NOMO-1 (cell line): ENCODE measurements around the gene IQGAP2.
"Not testable (repeated sequence)": the region's sequence is repeated elsewhere in the genome, so short reads cannot be mapped to it uniquely, and the experiment has no call there.

Experiments
- DNase-seq, 2 experiments: peaks; one replicate each; lab custom pipeline; 2025; ENCODE audit not compliant: unreplicated experiment in 2 of 2; lab: John Stamatoyannopoulos, UW

Gene IQGAP2

GRCh38 chr5:76592692-76593091 lies 189.6 kb downstream of the IQGAP2 start:
- no peak for DNase-seq

DNA sequence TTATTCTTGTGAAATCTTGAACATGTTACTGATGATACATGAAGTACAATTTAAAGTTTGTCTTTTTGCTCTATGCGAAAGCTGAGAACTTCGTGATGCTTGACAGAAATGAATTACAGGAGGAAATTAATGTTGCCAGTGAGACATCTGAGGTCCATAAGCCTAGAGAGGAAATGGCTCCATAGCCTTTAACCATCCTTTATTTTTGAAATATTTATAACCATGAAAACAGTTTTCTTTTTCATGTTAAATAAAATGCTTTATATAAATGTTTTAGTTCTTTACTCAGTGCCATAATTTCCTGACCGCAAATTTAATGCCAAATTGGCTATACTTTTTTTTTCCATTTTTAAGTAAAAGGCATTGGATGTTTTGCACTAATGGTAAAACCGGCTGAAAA lies 191.0 kb downstream of the IQGAP2 start:
- no peak for DNase-seq

DNA sequence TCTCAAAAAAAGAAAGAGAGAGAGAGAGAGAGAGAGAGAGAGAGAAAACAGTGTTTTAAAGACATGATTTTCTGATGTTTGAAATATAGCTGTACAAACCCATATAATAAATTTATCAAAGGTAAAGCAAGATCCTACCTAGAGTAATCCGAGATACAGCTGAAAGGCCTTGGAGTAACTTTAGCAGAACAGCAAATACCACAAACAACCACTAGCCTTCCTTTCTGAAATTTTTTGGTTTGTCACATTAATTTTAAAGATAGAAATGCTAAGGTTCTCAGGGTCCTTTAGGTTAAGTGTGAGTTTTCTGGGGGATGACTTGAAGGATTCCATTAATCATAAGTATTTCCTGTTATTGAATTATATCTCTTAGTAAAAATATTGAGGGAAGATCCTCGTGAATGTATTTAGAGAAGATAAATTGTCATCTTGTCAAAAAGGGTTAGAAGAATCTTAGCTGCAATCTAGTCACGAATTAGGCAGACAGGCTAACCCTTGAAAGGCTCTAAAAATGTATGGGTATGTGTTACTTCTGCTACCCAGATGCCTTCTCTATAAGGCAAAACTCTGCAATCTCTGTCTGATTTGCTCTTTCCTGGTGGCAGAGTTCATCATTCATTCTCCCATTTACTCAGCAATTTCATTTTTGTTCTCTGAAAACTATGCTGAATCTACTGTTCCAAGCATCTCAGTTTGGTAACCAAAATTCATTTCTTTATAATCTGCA lies 192.8 kb downstream of the IQGAP2 start:
- DNase-seq, result no peak

DNA sequence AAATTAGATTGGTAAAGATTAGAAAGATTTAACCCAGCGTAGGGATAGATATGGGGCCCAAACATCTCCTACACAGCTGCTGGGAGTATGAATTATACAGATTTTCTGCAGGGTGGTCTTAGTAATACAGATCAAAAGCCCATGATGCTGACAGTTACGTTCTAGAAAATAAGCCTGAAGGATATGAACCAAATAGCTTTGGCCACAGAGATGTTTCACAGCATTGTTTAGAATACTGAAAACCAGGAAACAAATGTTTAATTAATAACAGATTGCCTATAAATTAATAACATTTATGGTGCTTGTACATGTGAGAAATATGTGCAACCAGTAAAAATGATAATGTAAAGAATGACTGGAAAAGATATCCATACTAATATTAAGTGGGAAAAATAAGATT lies 195.4 kb downstream of the IQGAP2 start:
- no peak for DNase-seq

DNA sequence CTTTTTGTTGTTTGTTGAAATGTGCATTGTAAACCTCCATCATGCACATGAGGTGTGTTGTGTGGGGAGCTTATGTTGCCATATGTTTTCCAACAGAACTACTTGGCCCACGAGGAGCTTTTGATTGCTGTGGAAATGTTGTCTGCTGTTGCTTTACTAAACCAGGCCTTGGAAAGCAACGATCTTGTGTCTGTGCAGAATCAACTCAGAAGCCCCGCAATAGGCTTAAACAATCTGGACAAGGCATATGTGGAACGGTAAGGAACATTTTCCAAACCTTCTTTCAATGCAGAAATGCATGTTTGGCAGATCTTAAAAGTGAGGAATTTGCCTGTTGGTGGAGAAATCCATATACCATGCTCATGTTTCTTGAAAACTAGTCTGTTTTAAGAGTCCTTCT lies 197.6 kb downstream of the IQGAP2 start:
- no peak for DNase-seq

DNA sequence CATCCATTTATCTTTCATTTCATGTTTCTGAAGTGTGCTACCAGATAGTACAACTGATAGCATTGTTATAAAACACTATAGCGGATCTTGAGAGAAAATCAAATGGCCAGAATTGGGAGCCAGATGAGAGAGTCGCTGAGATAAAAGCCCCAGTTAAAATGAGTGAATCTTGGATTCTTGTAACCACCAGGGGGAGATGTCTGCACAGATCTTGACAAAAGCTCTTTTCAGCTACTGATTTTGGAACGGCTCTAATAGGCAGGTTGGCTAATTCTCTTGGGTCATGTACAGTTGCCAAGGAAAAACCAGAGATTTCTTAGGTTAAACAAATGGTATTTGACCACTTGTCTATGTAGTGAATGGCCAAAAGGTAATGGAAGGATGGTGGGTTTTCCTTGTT lies 198.4 kb downstream of the IQGAP2 start:
- DNase-seq, result peak; percentile 13 to 39

GRCh38 chr5:76602094-76602726 lies 199.1 kb downstream of the IQGAP2 start:
- DNase-seq, result no peak

GRCh38 chr5:76603991-76604390 lies 200.9 kb downstream of the IQGAP2 start:
- not testable (repeated sequence) for DNase-seq

DNA sequence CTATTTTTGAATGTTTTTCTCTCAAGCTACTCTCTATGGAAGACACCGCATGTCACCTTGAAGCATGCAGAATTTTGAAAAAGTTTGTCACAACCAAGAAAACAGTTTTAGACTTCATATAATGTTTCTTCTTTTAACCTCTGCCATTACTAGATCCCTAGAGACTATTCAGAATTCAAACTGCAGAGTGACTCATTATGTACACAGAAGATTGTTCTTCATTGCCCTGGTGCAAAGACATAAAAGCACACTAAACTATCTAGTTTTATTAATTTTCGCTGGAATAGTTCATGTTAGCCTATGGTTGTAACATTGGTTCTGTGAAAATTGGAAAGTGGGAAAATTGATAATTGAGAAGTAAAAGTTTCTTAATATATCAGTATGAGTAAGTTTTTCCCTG lies 201.8 kb downstream of the IQGAP2 start:
- no peak for DNase-seq

GRCh38 chr5:76606701-76607100 lies 203.6 kb downstream of the IQGAP2 start:
- DNase-seq, result no peak

DNA sequence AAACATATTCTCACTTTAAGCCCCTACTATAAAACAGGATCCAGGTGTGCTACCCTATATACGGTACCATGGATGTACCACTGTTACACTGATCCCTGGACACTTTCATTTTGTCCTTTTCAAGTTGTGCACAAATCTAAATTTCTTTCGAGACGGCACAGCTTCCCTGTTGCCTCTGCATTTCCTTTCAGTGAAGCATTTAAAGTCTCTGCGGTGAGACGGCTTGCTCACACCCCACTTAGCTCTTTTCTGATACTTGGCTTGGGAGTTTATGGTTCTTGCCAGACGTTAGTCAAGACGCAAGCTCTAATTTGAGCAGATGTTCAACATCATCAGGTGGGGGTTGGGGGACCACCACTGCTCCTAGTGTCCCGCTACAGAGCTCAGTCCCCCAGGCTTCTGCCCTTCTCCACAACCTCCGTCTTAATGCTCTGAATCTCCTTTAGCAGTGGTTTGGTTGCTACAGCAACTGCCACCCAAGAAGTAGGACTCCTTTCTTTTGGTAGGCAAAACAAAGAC lies 204.3 kb downstream of the IQGAP2 start:
- DNase-seq, result no peak

GRCh38 chr5:76608833-76609232 lies 205.7 kb downstream of the IQGAP2 start:
- peak in 1 of 2 experiments; percentile 45 for DNase-seq

GRCh38 chr5:76610196-76610595 lies 207.1 kb downstream of the IQGAP2 start:
- DNase-seq, result no peak

DNA sequence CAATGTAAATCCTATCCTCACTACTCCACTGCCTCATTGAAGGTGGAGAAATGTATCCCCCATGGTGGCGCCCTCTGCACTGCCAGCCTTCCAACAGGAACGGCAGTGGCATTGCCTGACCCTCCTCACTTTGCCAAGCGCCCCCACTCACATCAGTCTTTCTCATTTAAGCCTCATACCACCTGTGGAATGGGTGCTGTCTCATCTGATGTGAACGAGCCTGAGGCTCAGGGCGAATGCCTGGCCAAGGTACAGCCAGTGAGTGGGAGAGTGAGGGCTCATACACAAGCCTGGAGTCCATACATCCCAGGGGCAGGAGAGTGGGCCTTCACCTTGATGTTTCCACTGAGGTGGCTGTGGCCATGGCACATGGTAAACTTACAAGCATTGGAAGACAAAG lies 209.9 kb downstream of the IQGAP2 start:
- no peak for DNase-seq

DNA sequence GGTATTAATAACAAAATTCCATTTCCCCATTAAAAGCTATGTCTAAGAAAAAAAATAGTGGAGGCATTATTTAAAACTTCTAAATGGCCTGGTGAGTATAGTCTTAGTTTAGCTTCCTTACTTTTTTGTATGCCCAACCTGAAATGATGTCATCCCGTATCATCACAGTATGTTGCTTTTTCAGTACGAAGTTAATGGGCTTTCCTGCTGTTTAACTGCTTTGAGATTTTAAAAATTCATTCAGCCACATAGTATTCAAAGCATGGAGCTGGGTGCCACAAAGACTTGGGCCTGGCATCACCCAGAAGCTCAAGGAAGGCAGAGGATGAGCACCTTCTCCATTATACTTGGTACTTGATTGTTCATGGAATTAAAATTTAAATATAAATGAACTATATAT lies 212.7 kb downstream of the IQGAP2 start:
- DNase-seq, result no peak

DNA sequence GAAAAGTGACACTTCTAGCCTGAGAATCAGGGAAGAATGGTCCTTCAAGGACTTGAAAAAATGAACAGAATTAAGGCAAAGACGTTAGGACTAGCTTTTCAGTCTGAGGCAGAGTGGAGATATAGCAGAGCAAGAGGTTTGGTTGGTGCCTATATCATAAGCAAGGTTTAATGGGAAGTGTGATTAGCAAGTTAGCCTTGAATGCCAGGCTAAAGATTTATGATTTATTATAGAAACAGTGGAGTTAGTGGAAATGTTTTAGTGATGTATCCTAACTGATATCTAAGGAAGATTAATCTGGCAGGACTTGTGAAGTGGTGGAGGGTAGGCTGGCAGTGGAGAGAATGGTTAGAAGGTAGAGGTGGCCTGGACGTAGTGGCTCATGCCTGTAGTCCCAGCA lies 213.1 kb downstream of the IQGAP2 start:
- no peak for DNase-seq

DNA sequence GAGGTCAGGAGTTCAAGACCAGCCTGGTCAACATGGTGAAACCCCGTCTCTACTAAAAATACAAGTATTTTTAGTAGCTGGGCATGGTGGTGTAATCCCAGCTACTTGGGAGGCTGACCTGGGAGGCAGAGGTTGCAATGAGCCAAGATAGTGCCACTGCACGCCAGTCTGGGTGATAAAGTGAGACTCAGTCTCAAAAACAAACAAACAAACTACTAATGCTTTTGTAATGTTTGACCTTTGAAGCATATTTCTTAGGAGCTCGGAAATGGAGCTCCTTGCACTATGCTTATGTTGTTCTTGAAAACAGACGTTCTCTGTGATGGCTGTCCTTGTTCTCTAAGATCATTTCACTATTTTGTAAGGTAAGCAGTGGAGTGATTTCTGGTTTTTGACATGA lies 214.1 kb downstream of the IQGAP2 start:
- no peak for DNase-seq

GRCh38 chr5:76617675-76618074 lies 214.6 kb downstream of the IQGAP2 start:
- DNase-seq, result no peak

DNA sequence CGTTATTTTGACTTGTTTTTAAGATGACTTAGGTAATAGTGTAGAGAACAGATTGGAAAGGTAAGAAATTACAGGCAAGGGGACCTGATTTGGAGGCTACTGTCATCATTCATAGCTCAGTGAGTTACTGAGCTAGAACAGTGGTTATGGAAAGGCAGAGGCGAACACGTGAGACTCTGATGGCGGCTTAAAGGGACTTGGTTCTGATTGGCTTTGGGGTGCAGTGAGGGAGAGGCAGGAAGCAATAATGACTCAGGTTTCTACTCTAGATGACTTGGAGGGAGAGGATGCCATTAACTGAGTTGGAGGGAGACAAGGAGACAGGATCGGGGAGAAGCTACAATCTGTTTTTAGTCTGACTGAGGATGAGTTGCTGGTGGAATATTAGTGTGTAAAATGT lies 217.1 kb downstream of the IQGAP2 start:
- no peak for DNase-seq

DNA sequence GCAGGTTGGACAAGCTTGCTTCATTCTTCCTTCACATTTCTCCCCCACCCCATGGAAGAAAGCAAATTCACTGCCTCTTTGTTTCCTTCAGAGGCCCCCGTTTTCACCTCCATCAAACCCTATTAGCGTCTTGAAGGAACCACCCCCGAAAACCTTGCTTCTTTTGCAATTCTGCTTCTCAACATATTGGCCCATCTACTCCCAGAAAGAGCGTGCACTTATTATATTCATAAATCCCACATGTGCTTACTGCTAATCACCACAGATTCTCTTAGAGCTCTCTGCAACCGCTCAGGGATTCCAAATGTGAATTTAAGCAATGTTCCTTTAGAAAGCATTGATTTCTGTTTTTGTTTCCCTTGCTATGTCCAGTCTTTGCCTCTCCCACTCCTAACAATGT lies 219.0 kb downstream of the IQGAP2 start:
- DNase-seq, result no peak

GRCh38 chr5:76622973-76623596 lies 220.0 kb downstream of the IQGAP2 start, which contains the start of gene F2RL2:
F2RL2 (minus strand) TSS chr5:76623403; CDS start chr5:76623230, 173 bp downstream.
- no peak for DNase-seq
